NCI-H226 (cell line): Measurements from ENCODE around the gene AFF3.

Source experiments
- DNase-seq: peaks from one replicate; pipeline ENCODE4 v3.0.0-alpha.2; 2015

Gene AFF3

GRCh38 chr2:100004348-100004884 lies 138.0 kb downstream of the AFF3 start:
- DNase-seq = no peak

- no peak for DNase-seq
Measured at GRCh38 chr2:100002059-100002458, 140.3 kb downstream of the AFF3 start.

- DNase-seq = no peak
Measured at GRCh38 chr2:100000915-100001707, 141.3 kb downstream of the AFF3 start.

GRCh38 chr2:99998651-99999320 lies 143.6 kb downstream of the AFF3 start:
- no peak for DNase-seq

- DNase-seq = no peak
Measured at GRCh38 chr2:99989905-99990304, 152.5 kb downstream of the AFF3 start.

GRCh38 chr2:99988599-99988998 lies 153.8 kb downstream of the AFF3 start:
- DNase-seq = no peak

GRCh38 chr2:99987160-99987559 lies 155.2 kb downstream of the AFF3 start:
- no peak for DNase-seq

DNA sequence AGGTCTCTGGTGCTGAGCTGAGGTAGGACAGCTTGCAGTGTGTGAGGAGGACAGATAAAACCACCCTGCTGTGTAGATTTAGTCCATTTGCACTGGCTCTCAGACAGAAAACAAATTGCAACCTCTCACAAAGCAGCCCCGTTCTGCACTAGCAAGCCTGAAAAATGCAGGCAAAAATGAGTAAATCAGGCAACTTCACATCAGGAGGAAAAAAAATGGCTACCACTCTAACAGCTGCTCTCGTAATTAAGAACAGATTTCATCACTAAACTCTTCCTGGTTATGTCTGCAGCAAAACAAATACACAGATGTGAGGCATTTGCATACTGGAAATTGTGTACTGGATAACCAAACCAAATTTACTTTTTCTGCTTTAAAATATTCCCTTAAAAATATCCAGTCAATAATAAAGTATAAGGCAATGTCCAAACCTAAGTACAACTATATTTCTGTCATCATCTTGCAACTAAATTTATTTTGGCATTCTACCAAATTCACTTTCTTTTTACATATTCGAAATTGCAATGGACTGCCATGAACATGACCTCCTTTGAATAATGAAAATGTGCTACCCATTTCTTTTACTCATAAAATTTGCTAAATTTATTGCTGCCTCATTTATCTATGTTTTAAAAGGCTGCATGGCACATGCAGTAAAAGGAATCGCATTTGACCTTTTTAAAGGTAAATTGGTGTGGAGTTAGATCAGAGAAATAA lies 157.4 kb downstream of the AFF3 start:
- no peak for DNase-seq

DNA sequence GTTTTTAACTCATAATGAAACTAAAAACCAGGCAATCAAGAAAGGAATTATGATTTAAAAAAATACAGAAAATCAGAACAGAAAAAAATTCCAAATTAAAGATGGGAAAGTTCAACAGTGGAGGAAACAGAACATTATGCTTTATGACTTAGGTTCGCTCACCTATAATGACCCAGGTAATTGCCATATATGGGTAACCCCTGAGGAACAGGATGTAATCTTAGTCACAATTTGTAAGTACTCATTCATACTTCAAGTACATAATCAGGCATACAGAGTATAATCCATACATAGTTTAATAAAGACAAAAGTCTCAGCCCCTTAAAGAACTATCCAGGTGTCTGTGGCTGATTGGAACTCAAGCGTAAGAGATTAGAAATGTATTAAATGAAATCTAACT lies 159.6 kb downstream of the AFF3 start:
- no peak for DNase-seq

- DNase-seq = no peak
Measured at GRCh38 chr2:99981840-99982239, 160.6 kb downstream of the AFF3 start.

DNA sequence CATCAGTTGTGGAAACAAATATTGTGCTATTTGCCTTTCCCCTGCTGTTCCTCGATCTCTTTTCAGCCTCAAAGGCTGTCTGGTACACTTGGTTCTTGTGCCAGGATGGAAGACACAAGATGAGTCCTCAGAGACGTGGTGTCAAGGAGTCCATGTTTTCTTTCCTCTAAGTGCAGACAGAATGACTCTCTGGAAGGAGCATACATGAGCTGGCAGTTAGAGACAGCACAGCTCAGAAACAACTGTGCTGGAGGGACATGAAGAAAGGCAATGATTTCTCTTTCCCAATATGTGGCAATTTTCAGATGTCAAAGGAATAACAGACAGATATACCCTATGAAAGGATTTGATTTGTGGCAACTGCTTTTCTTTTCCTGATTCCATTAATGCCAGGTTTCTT lies 162.2 kb downstream of the AFF3 start:
- no peak for DNase-seq

DNA sequence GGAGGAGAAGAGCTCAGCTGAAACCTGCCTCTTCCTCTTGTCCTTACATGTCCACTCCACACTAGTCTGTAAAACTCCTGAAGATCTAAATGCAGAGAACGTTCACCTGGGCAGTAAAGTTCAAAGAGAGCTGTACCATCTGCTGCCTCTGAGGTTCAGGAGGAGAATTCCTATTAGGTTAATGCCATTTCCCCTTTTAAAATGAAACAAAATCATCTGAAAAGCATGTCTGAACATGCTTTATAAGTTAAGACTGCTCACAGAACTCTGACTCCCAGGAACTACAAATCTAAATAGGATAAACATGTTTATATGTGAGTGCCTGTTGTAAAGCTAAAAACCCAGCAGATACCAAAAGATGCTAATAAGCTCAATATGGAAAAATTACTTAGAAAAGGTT lies 164.4 kb downstream of the AFF3 start:
- no peak for DNase-seq

DNA sequence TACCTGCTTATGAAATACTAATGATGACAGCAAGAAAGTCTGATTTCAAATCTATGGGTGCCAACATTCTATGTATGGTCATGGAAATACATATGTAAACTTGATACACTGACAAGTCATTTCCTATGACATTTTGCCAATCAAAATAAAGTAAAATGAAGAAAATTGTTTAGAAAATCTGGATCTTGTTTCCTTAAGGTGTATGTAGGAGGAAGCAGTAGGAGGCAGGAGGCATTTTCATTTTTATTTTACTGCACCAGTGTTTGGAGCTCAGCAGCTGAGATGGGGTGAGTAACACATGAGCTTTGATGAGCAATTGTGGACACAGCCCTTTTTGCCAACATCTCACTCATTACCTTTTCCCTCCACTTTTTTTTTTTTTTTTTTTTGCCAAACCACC lies 167.0 kb downstream of the AFF3 start:
- peak; percentile 67 for DNase-seq

DNA sequence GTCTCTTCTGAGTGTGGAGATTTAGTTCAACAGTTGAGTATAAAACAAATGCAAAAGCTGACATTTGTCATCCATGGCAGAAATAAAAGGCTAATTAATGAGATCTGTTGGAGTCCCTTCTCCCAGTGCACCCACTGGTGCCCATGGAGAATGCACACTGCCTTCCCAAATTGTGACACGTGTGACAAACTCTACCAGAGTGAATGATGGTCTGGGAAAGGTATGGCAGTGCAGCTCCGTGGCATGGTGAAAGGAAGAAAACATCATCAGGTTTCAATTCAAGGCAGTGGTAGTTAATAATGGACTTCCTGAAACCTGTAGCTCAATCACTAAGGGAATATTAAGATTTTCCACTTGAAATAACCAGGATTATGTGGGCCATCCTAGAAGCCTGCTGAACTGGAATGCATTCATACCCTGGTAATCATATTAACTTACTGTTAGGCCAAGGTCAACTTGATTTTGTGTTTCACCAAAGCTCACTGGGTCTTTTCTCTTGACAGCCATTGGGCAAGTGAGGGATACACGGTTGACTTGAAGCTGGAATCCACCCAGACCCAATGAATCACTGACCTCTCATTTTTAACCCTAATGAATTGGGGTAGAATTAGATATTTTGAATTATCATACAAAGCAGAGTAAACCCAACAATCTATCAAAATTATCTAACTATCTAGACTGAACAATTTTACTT lies 167.6 kb downstream of the AFF3 start:
- DNase-seq = peak; percentile 48

DNA sequence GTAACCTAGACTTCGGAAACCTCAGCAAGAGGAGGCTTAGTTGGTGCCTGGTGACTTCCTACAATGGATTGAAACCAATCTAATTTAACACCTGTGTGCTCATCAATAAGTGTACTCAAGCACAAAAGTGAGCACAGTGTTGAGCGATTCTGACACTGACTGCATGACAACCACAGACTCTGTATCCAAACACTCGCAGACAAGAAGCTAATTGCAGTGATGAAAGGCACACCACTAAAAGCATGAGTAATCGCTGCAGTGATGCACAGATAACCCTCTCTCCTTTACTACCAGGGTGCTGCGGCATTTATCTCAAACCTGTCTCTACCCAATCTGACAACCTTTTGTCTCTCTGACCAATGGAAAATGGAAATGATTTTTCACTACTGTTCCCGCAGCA lies 168.1 kb downstream of the AFF3 start:
- peak; percentile 52 for DNase-seq

GRCh38 chr2:99971326-99971900 lies 171.0 kb downstream of the AFF3 start:
- no peak for DNase-seq

DNA sequence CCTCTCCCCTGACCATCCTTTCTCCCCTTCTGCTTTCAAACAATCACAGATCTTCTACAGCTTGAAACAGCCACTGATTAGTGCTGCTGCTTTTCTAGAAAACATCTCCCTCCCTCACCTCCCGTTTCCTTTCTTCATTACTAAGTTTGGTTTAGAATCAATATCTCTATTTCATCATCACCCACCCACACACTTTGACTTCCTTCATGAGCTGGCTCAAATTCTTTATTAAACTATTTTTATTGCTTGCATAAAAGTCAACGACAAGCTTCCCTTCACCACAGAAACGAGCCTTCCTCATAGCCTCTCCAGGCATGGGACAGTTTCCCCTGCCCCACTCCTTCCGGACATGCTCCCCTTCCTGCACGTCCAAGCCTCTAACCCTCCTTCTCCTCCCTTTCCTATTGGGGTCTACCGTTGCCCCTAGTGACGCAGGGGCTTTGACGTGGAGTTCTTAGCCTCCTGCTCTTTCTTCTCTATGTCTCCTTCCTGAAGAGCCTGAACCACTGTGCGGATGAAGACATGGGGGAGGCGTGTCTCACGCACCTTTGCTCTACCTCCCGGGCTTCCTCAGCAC lies 172.0 kb downstream of the AFF3 start:
- DNase-seq = no peak

GRCh38 chr2:99961196-99961913 lies 181.0 kb downstream of the AFF3 start:
- no peak for DNase-seq

DNA sequence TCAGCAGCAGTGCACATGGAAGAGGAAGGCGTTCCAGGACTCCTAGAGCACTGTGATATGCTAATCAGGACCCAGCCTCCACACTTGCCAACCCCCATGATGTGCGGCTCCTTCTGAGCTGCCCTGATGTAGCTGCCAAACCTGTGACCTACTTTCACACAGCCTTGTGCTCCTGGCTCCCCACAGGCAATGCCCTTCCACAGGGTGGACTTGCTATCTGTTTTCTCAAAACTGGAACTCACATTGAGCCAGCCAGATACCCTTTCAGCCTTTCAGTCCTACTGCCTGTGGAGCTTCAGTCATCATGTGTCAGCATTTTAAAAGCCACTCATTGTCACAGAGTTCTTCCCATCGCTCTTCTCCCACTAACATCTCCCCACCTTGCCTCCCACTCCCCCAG lies 181.6 kb downstream of the AFF3 start:
- DNase-seq = no peak

- no peak for DNase-seq
Measured at GRCh38 chr2:99960291-99960690, 182.1 kb downstream of the AFF3 start.

GRCh38 chr2:99959261-99960014 lies 183.0 kb downstream of the AFF3 start:
- DNase-seq = no peak
